ENCODE data around the gene CHGA. TPM values are rescaled to one million over a fixed set of nuclear protein-coding genes. Genes with fewer than 3 reads are reported as not detected.

CHGA gene
- total RNA-seq, 1 experiment from 2014 or later: not detected

DNA sequence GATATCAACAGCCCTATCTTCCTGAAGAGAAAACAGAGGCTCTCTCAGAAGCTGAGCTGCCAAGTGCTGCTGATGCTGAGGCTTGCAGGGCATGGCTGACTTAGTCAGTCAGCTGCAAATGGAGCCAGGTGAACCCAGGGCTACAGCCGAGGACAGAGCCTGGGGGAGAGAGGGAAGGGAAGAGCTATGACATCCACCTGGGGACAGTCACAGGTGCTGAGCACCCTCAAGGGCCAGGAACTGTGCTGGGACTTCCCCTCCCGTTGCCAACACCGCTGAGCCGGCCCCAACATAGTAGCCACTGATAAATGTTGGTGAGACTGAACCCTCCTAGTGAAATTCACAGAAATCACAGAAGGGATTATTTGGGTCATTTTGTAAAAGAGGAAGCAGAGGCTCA is 6.7 kb upstream of the CHGA start:
- RAD21 ChIA-PET (ENCODE audit: low non-redundant PET in 1 of 2, low total read pairs in 2 of 2, uncharacterized antibody in 2 of 2, unreplicated experiment in 2 of 2): no interaction called here
- no peak overlapping the region for H3K27ac ChIP-seq (ENCODE audit: low read depth, low read length)
- no peaks in the 10 kb centered on the region for H3K9me3 ChIP-seq (ENCODE audit: control insufficient read depth in 1 of 2, insufficient read depth in 1 of 2, low read depth in 1 of 2, low read length in 2 of 2)
- no peak for TF ChIP-seq SRF (IDR thresholded peaks at IDR 0.05; ENCODE audit: low read depth)
- TF ChIP-seq EGR1 (IDR thresholded peaks at IDR 0.05; ENCODE audit: low read depth): no peak
- TF ChIP-seq ZFX (IDR thresholded peaks at IDR 0.05): no peak
- no peak for TF ChIP-seq POLR2AphosphoS5 (IDR thresholded peaks at IDR 0.05; ENCODE audit: low read depth, low read length)
- TF ChIP-seq YY1 (IDR thresholded peaks at IDR 0.05; ENCODE audit: extremely low read depth, insufficient replicate concordance, low read depth, low read length): no peak
- TF ChIP-seq EZH2 (IDR thresholded peaks at IDR 0.05): no peak
- TF ChIP-seq SP1 (IDR thresholded peaks at IDR 0.05; ENCODE audit: low read depth): no peak
- TF ChIP-seq, protein P1, sequence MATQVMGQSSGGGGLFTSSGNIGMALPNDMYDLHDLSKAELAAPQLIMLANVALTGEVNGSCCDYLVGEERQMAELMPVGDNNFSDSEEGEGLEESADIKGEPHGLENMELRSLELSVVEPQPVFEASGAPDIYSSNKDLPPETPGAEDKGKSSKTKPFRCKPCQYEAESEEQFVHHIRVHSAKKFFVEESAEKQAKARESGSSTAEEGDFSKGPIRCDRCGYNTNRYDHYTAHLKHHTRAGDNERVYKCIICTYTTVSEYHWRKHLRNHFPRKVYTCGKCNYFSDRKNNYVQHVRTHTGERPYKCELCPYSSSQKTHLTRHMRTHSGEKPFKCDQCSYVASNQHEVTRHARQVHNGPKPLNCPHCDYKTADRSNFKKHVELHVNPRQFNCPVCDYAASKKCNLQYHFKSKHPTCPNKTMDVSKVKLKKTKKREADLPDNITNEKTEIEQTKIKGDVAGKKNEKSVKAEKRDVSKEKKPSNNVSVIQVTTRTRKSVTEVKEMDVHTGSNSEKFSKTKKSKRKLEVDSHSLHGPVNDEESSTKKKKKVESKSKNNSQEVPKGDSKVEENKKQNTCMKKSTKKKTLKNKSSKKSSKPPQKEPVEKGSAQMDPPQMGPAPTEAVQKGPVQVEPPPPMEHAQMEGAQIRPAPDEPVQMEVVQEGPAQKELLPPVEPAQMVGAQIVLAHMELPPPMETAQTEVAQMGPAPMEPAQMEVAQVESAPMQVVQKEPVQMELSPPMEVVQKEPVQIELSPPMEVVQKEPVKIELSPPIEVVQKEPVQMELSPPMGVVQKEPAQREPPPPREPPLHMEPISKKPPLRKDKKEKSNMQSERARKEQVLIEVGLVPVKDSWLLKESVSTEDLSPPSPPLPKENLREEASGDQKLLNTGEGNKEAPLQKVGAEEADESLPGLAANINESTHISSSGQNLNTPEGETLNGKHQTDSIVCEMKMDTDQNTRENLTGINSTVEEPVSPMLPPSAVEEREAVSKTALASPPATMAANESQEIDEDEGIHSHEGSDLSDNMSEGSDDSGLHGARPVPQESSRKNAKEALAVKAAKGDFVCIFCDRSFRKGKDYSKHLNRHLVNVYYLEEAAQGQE (IDR thresholded peaks at IDR 0.05; ENCODE audit: low read depth): no peak
- TF ChIP-seq, protein P2, sequence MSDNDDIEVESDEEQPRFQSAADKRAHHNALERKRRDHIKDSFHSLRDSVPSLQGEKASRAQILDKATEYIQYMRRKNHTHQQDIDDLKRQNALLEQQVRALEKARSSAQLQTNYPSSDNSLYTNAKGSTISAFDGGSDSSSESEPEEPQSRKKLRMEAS (IDR thresholded peaks at IDR 0.05): no peak
- TF ChIP-seq EZH2phosphoT487 (IDR thresholded peaks at IDR 0.05; ENCODE audit: borderline replicate concordance): no peak
- TF ChIP-seq, protein P3, sequence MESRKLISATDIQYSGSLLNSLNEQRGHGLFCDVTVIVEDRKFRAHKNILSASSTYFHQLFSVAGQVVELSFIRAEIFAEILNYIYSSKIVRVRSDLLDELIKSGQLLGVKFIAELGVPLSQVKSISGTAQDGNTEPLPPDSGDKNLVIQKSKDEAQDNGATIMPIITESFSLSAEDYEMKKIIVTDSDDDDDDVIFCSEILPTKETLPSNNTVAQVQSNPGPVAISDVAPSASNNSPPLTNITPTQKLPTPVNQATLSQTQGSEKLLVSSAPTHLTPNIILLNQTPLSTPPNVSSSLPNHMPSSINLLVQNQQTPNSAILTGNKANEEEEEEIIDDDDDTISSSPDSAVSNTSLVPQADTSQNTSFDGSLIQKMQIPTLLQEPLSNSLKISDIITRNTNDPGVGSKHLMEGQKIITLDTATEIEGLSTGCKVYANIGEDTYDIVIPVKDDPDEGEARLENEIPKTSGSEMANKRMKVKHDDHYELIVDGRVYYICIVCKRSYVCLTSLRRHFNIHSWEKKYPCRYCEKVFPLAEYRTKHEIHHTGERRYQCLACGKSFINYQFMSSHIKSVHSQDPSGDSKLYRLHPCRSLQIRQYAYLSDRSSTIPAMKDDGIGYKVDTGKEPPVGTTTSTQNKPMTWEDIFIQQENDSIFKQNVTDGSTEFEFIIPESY (IDR thresholded peaks at IDR 0.05; ENCODE audit: extremely low read depth, insufficient replicate concordance, low read length): no peak
- TF ChIP-seq CBX3 (IDR thresholded peaks at IDR 0.05; ENCODE audit: low read depth): no peak
- no peak for TF ChIP-seq SIN3A (IDR thresholded peaks at IDR 0.05; ENCODE audit: low read depth)
- TF ChIP-seq FOSL1 (IDR thresholded peaks at IDR 0.05; ENCODE audit: low read depth): no peak
- TF ChIP-seq JUND (IDR thresholded peaks at IDR 0.05): no peak
- H3K9me2 ChIP-seq (ENCODE audit: insufficient read depth): no peaks in the 10 kb centered on the region
- no peaks in the 10 kb centered on the region for H3K79me2 ChIP-seq (ENCODE audit: insufficient read depth, low read length)
- H4K20me1 ChIP-seq (ENCODE audit: insufficient read depth): no peaks in the 10 kb centered on the region
- no peak for DNase-seq (ENCODE audit: low read depth, low spot score)
- H3K27me3 ChIP-seq (ENCODE audit: insufficient read depth, low read length): peaks cover 15% of the 10 kb centered on the region; the same call in 1 of the 2 replicates
- ATAC-seq: no peak
- no peak overlapping the region for H2AFZ ChIP-seq (ENCODE audit: low read depth, low read length, poor library complexity, severe bottlenecking)
- POLR2A ChIA-PET: no interaction called here
- no peak overlapping the region for H3K9ac ChIP-seq (ENCODE audit: low read length)
- CTCF ChIA-PET: no interaction called here
- intact Hi-C loops (cut with micrococcal nuclease): no loop called here
- H3K4me3 ChIP-seq (replicated peaks in 1 of 2; ENCODE audit: low read depth in 1 of 2, low read length in 2 of 2): no peak overlapping the region
- H3K36me3 ChIP-seq (ENCODE audit: control insufficient read depth in 1 of 2, insufficient read depth in 2 of 2, low read length in 2 of 2): no peaks in the 10 kb centered on the region
- BruUV-seq (replicated peaks): no TSS peak
- H3K4me1 ChIP-seq (ENCODE audit: control insufficient read depth in 1 of 2, insufficient read depth in 2 of 2, low read length in 2 of 2): no peaks in the 10 kb centered on the region
- no peak overlapping the region for H3K4me2 ChIP-seq (ENCODE audit: low read length)

All from HCT116 (cell line).